HEK293 (cell line): ENCODE results near the gene APOBEC4.

Experiments
- CTCF ChIA-PET: fragments of 350-600 bp; formaldehyde crosslinking; extraction: SDS; loops from one replicate; lab custom pipeline; 2021; ENCODE audit warnings: antibody characterized with exemption; lab: Yijun Ruan, JAX
- POLR2A ChIA-PET: fragments of 300-600 bp; formaldehyde crosslinking; extraction: SDS; loops from one replicate; lab custom pipeline; 2020; ENCODE audit warnings: antibody characterized with exemption, inconsistent platforms; lab: Yijun Ruan, JAX
- H3K27ac ChIP-seq: fragments of 200-500 bp; sonication (Bioruptor generic); 2 replicates; pipeline ENCODE4 v1.5.1; 2014; ENCODE audit warnings: low read depth, low read length, control low read depth, inconsistent platforms; ENCODE audit errors: extremely low read depth
- H3K36me3 ChIP-seq, 2 experiments: fragments of 200-500 bp in 1 of 2; sonication (Bioruptor generic) in 1 of 2; 1 replicate in 1 of 2; 2 replicates in 1 of 2; pipeline ENCODE4 v1.5.1; 2014 to 2017; ENCODE audit warnings: inconsistent platforms in 2 of 2, low read length in 2 of 2; ENCODE audit not compliant: control insufficient read depth in 2 of 2, insufficient read depth in 1 of 2
- H3K4me1 ChIP-seq: fragments of 200-500 bp; sonication (Bioruptor generic); 2 replicates; pipeline ENCODE4 v1.5.1; 2014; ENCODE audit warnings: mild to moderate bottlenecking, low read length, inconsistent platforms; ENCODE audit not compliant: control insufficient read depth, insufficient read depth
- H3K4me3 ChIP-seq: 2 replicates; pipeline ENCODE4 v1.5.1; 2011; ENCODE audit warnings: low read depth, mild to moderate bottlenecking, control low read depth, low read length, moderate library complexity
- H3K9me3 ChIP-seq: fragments of 200-500 bp; sonication (Bioruptor generic); 2 replicates; pipeline ENCODE4 v1.5.1; 2014; ENCODE audit warnings: low read depth, low read length, inconsistent platforms; ENCODE audit not compliant: control insufficient read depth, insufficient read depth
- HOXD13 ChIP-seq: sonication (generic); formaldehyde crosslinking; IDR thresholded peaks from 2 replicates; pipeline ENCODE4 v1.8.0; 2022; ENCODE audit warnings: missing genetic modification reagents, borderline replicate concordance
- KLF16 ChIP-seq: fragments of 450-650 bp; formaldehyde crosslinking; IDR thresholded peaks from 2 replicates; pipeline ENCODE4 v1.5.1; 2017; ENCODE audit warnings: missing biosample characterization, missing genetic modification characterization
- SCRT1 ChIP-seq: fragments of 450-650 bp; formaldehyde crosslinking; IDR thresholded peaks from 2 replicates; pipeline ENCODE4 v1.5.1; 2016; ENCODE audit warnings: missing biosample characterization, missing genetic modification characterization, borderline replicate concordance
- TRIM28 ChIP-seq: IDR thresholded peaks from 2 replicates; pipeline ENCODE4 v1.6.1; 2011; ENCODE audit warnings: low read length, control low read depth, borderline replicate concordance
- ZBTB1 ChIP-seq: fragments of 450-650 bp; formaldehyde crosslinking; IDR thresholded peaks from 2 replicates; pipeline ENCODE4 v1.5.1; 2016; ENCODE audit warnings: missing biosample characterization, missing genetic modification characterization
- ZBTB8A ChIP-seq: fragments of 450-650 bp; formaldehyde crosslinking; IDR thresholded peaks from 2 replicates; pipeline ENCODE4 v1.5.1; 2016; ENCODE audit warnings: missing biosample characterization, missing genetic modification characterization
- ZNF132 ChIP-seq: fragments of 450-650 bp; formaldehyde crosslinking; IDR thresholded peaks from 2 replicates; pipeline ENCODE4 v1.5.1; 2017; ENCODE audit warnings: missing biosample characterization, missing genetic modification characterization, borderline replicate concordance
- ZNF37A ChIP-seq: fragments of 450-650 bp; IDR thresholded peaks from 2 replicates; pipeline ENCODE4 v1.5.1; 2018; ENCODE audit warnings: missing biosample characterization, missing genetic modification characterization
- ZNF391 ChIP-seq: fragments of 450-650 bp; formaldehyde crosslinking; IDR thresholded peaks from 2 replicates; pipeline ENCODE4 v1.5.1; 2016; ENCODE audit warnings: low read depth, missing biosample characterization, missing genetic modification characterization, borderline replicate concordance
- ZNF433 ChIP-seq: fragments of 450-650 bp; formaldehyde crosslinking; IDR thresholded peaks from 2 replicates; pipeline ENCODE4 v1.5.1; 2016; ENCODE audit warnings: missing biosample characterization, missing genetic modification characterization, low read depth
- ZNF670 ChIP-seq: fragments of 450-650 bp; formaldehyde crosslinking; IDR thresholded peaks from 2 replicates; pipeline ENCODE4 v1.5.1; 2016; ENCODE audit warnings: missing biosample characterization, missing genetic modification characterization, low read depth
- ZNF776 ChIP-seq: fragments of 450-650 bp; formaldehyde crosslinking; IDR thresholded peaks from 2 replicates; pipeline ENCODE4 v1.5.0; 2017; ENCODE audit warnings: missing biosample characterization, missing genetic modification characterization, borderline replicate concordance
- ZNF785 ChIP-seq: fragments of 450-650 bp; formaldehyde crosslinking; IDR thresholded peaks from 2 replicates; pipeline ENCODE4 v1.5.1; 2016; ENCODE audit warnings: missing biosample characterization, missing genetic modification characterization
- ZNF837 ChIP-seq: fragments of 450-650 bp; formaldehyde crosslinking; IDR thresholded peaks from 2 replicates; pipeline ENCODE4 v1.5.1; 2016; ENCODE audit warnings: missing biosample characterization, missing genetic modification characterization
- ZSCAN30 ChIP-seq: fragments of 450-650 bp; IDR thresholded peaks from 2 replicates; pipeline ENCODE4 v1.5.1; 2018; ENCODE audit warnings: missing biosample characterization, mild to moderate bottlenecking, missing genetic modification characterization, moderate library complexity
- TF ChIP-seq, protein P1 (sequence below): fragments of 450-650 bp; formaldehyde crosslinking; IDR thresholded peaks from 2 replicates; pipeline ENCODE4 v1.5.1; 2016; ENCODE audit warnings: missing biosample characterization, missing genetic modification characterization
- TF ChIP-seq, protein P2 (sequence below): fragments of 450-650 bp; formaldehyde crosslinking; IDR thresholded peaks from 2 replicates; pipeline ENCODE4 v1.5.1; 2016; ENCODE audit warnings: missing biosample characterization, missing genetic modification characterization
- TF ChIP-seq, protein P3 (sequence below): fragments of 450-650 bp; formaldehyde crosslinking; IDR thresholded peaks from 2 replicates; pipeline ENCODE4 v1.5.1; 2016; ENCODE audit warnings: missing biosample characterization, missing genetic modification characterization
- TF ChIP-seq, protein P4 (sequence below): fragments of 450-650 bp; formaldehyde crosslinking; IDR thresholded peaks from 2 replicates; pipeline ENCODE4 v1.5.1; 2016; ENCODE audit warnings: missing biosample characterization, missing genetic modification characterization, low read depth
- TF ChIP-seq, protein P5 (sequence below): fragments of 450-650 bp; formaldehyde crosslinking; IDR thresholded peaks from 2 replicates; pipeline ENCODE4 v1.5.1; 2017; ENCODE audit warnings: missing biosample characterization, missing genetic modification characterization

Gene APOBEC4

DNA sequence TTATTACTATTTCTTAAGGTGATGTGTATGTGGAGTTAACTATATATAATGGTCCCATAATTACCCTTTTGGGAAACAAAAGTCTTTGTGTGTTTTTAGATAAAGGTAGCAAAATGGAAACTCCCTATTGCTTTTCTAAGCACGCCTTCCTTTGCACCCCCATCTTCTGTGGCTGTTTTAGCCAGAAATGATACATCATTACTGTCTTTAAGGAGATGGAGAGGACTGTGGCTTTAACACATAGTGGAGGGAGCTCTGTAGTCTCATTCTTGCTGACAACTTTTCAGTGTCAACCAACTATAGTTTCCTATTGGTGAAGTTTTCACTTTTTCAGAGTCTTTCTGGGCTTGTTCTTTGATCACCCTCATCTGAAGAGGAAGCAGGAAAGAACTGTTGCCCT, 1.0 kb downstream of the APOBEC4 start (continued):
- TF ChIP-seq, protein P1, sequence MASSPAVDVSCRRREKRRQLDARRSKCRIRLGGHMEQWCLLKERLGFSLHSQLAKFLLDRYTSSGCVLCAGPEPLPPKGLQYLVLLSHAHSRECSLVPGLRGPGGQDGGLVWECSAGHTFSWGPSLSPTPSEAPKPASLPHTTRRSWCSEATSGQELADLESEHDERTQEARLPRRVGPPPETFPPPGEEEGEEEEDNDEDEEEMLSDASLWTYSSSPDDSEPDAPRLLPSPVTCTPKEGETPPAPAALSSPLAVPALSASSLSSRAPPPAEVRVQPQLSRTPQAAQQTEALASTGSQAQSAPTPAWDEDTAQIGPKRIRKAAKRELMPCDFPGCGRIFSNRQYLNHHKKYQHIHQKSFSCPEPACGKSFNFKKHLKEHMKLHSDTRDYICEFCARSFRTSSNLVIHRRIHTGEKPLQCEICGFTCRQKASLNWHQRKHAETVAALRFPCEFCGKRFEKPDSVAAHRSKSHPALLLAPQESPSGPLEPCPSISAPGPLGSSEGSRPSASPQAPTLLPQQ: no peak
- TF ChIP-seq, protein P2, sequence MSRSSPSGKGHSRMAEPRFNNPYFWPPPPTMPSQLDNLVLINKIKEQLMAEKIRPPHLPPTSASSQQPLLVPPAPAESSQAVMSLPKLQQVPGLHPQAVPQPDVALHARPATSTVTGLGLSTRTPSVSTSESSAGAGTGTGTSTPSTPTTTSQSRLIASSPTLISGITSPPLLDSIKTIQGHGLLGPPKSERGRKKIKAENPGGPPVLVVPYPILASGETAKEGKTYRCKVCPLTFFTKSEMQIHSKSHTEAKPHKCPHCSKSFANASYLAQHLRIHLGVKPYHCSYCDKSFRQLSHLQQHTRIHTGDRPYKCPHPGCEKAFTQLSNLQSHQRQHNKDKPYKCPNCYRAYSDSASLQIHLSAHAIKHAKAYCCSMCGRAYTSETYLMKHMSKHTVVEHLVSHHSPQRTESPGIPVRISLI: no peak
- no peak for TF ChIP-seq ZNF785 (tag by site-specific recombination)
- TF ChIP-seq, all 188 proteins: peak for 0

DNA sequence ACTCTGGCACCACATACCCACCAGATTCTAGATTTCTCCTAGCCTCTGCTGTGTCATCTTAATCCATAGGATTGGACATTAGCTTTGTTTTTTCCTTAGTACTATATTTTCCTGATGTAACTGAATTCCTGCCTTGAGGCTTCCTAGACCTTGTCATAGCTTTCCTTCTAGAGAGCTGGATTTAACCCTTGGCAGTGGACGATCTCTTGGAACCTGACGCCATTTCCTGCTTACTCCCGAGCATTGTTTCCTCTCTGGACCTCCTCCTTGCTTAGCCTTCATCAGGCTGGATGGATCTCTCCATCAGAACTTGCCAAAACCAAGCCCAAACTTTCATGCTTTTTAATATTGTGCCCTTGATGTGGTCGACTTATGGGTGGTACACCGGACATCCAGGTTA, 1.5 kb downstream of the APOBEC4 start:
- Histone ChIP-seq H3K4me1 (no peaks in the 10 kb centered on the region), H3K27ac (no peak overlapping the region), H3K9me3 (no peaks in the 10 kb centered on the region), H3K36me3 (no peaks in the 10 kb centered on the region), H3K4me3 (no peak overlapping the region)
- TF ChIP-seq ZNF132 (tag by site-specific recombination): no peak
- TF ChIP-seq ZSCAN30 (tag by site-specific recombination): no peak
- TF ChIP-seq ZBTB8A: no peak
- ChIA-PET CTCF (interaction anchor here (6.1 to 6.2 kb wide), 2 partner anchors 32 to 263 kb away, joined by 93 to 128 read pairs; no protein-coding TSS in a partner anchor), POLR2A (no interaction called here)

DNA sequence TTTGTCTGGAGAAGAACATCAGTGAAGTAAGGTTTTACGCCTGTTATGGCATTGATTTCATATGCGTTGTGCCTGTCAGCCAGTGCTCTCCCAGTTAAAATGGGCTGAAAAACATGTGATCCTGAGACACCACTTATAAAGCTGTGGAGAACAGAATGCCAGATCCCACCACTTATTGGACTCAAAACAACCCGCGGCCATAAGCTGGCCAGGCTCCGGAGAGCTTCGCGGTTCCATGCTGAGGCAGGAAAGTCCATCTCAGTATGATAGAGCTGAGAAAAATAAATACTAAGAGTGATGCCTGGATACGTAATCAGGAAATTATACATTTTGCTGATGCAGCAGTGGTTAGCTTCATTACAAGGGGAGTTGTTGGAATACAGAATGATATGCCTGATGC, 5.1 kb downstream of the APOBEC4 start:
- TF ChIP-seq ZNF776 (tag by site-specific recombination) (no peak), TRIM28 (0 out of 2 replicates have a peak, but pooled peaks have one; percentile 59), KLF16 (tag by site-specific recombination) (no peak)
- Histone ChIP-seq H3K4me3 (no peak overlapping the region), H3K4me1 (no peaks in the 10 kb centered on the region), H3K36me3 (no peaks in the 10 kb centered on the region), H3K9me3 (no peaks in the 10 kb centered on the region), H3K27ac (no peak overlapping the region)
- ChIA-PET POLR2A (no interaction called here), CTCF (interaction anchor here (2.2 kb wide), 1 partner anchor 268 kb away, joined by 9 read pairs; no protein-coding TSS in a partner anchor)

DNA sequence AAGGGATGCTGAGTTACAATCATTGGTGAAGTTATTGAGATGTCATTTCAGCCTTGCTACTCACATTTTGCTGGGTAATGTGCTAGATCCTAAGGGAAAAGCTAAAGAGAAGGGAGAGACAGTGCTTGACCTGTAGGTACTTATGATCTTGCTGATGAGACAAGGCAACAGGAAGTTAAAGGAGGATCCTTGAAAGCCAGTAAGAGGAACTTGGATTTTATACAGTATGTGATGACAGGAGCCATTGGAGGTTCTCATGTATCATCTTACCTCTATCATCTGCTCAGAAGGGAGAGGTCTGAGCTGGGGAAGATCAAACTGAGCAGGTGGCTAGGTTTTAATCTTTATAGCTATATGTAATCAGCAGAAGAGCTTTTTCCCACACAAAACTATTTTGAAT, 6.3 kb downstream of the APOBEC4 start:
- Histone ChIP-seq H3K27ac (no peak overlapping the region), H3K4me3 (no peak overlapping the region), H3K4me1 (no peaks in the 10 kb centered on the region), H3K36me3 (no peaks in the 10 kb centered on the region), H3K9me3 (no peaks in the 10 kb centered on the region)
- POLR2A ChIA-PET: no interaction called here
- CTCF ChIA-PET: interaction anchor here (0.6 to 2.8 kb wide), 5 partner anchors 9 to 268 kb away, joined by 3 to 15 read pairs (median 5); no protein-coding TSS in a partner anchor
- no peak for TF ChIP-seq ZNF670 (tag by site-specific recombination)
- no peak for TF ChIP-seq ZNF433 (tag by site-specific recombination)
- no peak for TF ChIP-seq ZNF837 (tag by site-specific recombination)
- TF ChIP-seq ZBTB1 (tag by site-specific recombination): no peak
- TF ChIP-seq SCRT1 (tag by site-specific recombination): no peak
- TF ChIP-seq ZNF785 (tag by site-specific recombination): no peak

DNA sequence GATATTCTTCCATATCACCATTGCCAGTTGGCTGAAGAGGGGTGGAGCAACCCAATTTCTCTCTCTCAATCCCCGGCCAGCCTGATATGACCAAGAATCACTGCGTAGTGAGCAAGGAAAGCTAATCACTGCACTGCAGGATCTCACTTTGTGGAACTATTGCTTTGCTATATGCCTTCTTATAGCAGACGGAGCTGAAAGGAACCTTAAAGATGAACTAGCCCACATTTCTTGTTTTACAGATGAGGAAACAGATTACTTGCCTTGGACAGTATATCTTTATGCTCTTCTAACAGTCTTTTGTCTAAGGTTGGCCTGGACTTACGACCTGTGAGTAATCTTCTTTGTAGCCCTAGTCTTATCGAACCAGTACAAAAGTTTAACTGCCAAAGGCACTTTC, 7.6 kb downstream of the APOBEC4 start:
- H3K9me3 ChIP-seq: no peaks in the 10 kb centered on the region
- H3K27ac ChIP-seq: no peak overlapping the region
- ChIA-PET CTCF (interaction anchor here (0.8 to 2.8 kb wide), 6 partner anchors 9 to 270 kb away, joined by 3 to 20 read pairs (median 4); no protein-coding TSS in a partner anchor), POLR2A (no interaction called here)
- H3K4me3 ChIP-seq: no peak overlapping the region
- no peaks in the 10 kb centered on the region for H3K4me1 ChIP-seq
- no peaks in the 10 kb centered on the region for H3K36me3 ChIP-seq
- no peak for TF ChIP-seq ZNF37A (tag by site-specific recombination)
- TF ChIP-seq, protein P3, sequence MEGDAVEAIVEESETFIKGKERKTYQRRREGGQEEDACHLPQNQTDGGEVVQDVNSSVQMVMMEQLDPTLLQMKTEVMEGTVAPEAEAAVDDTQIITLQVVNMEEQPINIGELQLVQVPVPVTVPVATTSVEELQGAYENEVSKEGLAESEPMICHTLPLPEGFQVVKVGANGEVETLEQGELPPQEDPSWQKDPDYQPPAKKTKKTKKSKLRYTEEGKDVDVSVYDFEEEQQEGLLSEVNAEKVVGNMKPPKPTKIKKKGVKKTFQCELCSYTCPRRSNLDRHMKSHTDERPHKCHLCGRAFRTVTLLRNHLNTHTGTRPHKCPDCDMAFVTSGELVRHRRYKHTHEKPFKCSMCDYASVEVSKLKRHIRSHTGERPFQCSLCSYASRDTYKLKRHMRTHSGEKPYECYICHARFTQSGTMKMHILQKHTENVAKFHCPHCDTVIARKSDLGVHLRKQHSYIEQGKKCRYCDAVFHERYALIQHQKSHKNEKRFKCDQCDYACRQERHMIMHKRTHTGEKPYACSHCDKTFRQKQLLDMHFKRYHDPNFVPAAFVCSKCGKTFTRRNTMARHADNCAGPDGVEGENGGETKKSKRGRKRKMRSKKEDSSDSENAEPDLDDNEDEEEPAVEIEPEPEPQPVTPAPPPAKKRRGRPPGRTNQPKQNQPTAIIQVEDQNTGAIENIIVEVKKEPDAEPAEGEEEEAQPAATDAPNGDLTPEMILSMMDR (tag by site-specific recombination): no peak
- TF ChIP-seq, protein P4, sequence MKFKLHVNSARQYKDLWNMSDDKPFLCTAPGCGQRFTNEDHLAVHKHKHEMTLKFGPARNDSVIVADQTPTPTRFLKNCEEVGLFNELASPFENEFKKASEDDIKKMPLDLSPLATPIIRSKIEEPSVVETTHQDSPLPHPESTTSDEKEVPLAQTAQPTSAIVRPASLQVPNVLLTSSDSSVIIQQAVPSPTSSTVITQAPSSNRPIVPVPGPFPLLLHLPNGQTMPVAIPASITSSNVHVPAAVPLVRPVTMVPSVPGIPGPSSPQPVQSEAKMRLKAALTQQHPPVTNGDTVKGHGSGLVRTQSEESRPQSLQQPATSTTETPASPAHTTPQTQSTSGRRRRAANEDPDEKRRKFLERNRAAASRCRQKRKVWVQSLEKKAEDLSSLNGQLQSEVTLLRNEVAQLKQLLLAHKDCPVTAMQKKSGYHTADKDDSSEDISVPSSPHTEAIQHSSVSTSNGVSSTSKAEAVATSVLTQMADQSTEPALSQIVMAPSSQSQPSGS (tag by site-specific recombination): no peak
- TF ChIP-seq ZNF391 (tag by site-specific recombination): no peak
- TF ChIP-seq, protein P5, sequence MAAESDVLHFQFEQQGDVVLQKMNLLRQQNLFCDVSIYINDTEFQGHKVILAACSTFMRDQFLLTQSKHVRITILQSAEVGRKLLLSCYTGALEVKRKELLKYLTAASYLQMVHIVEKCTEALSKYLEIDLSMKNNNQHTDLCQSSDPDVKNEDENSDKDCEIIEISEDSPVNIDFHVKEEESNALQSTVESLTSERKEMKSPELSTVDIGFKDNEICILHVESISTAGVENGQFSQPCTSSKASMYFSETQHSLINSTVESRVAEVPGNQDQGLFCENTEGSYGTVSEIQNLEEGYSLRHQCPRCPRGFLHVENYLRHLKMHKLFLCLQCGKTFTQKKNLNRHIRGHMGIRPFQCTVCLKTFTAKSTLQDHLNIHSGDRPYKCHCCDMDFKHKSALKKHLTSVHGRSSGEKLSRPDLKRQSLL (tag by site-specific recombination): no peak
- TF ChIP-seq HOXD13: no peak
